Placental epithelial cell (primary cell): ENCODE results near the gene COX7C. TPM values are rescaled to one million over a fixed set of nuclear protein-coding genes. Genes with fewer than 3 reads are reported as not detected.

Experiments
- small RNA-seq: library from RNA; depleted of rRNA; stranded (forward); fragments of <200 nt; gene quantifications from one replicate; pipeline ENCODE3, GENCODE V24; 2012
- total RNA-seq: library from RNA; depleted of rRNA; stranded (reverse); fragments of >200 nt; gene quantifications from 2 replicates; pipeline ENCODE4 v1.2.3, GENCODE V29; 2012

COX7C gene, protein sequence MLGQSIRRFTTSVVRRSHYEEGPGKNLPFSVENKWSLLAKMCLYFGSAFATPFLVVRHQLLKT
- 114 TPM in 2 replicates for total RNA-seq

DNA sequence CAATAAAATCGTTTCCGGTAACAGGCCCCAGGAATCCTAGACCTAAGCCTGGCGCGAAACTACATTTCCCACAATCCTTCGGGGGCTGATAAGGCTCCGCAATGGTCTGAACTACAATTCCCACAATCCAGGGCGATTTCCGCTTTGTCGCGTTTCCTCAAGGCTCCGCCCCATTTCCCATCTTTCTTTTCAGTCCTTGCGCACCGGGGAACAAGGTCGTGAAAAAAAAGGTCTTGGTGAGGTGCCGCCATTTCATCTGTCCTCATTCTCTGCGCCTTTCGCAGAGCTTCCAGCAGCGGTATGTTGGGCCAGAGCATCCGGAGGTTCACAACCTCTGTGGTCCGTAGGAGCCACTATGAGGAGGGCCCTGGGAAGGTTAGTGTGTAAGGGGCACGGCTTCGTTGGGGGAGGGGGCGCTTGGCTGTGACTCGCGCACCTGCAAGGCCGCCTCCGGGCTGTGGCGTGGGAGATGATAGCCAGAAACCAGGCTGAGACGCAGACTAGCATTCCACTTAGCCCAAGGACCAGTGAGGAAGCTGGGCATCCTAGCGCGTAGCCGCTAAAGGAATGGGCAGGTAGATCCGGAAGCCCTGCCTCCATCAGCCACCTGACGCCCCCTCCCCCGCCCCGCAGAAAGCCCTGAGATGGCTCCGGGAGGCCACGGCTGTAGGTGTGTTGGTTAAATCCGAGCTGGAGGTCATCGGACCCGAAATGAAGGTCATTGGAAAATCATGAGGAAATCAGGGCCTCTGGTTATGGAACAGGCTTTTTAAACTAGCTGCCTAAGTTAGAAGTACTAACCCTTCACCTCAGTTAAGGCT is at the start of gene COX7C:
Gene COX7C (plus strand): TSS at position 186 of the 821 bp plus-strand sequence. CDS start 115 bp downstream, at position 301.

Small RNA genes within 50 kb of the gene (small RNA-seq; reads per million reads assigned to genes)
- gene RNU6-804P: not detected
